SIG-M5 treated with dmso at 0.1 percent for 504 hours (cell line): ENCODE results near the gene FTL.
A peak's percentile ranks its signal among the peaks of the same experiment; 100 is the strongest.
"Not testable (repeated sequence)": the region's sequence is repeated elsewhere in the genome, so short reads cannot be mapped to it uniquely, and the experiment has no call there.

Source experiments
- DNase-seq: peaks from one replicate; lab custom pipeline; 2025; ENCODE audit not compliant: unreplicated experiment; lab: John Stamatoyannopoulos, UW

The FTL gene

DNA sequence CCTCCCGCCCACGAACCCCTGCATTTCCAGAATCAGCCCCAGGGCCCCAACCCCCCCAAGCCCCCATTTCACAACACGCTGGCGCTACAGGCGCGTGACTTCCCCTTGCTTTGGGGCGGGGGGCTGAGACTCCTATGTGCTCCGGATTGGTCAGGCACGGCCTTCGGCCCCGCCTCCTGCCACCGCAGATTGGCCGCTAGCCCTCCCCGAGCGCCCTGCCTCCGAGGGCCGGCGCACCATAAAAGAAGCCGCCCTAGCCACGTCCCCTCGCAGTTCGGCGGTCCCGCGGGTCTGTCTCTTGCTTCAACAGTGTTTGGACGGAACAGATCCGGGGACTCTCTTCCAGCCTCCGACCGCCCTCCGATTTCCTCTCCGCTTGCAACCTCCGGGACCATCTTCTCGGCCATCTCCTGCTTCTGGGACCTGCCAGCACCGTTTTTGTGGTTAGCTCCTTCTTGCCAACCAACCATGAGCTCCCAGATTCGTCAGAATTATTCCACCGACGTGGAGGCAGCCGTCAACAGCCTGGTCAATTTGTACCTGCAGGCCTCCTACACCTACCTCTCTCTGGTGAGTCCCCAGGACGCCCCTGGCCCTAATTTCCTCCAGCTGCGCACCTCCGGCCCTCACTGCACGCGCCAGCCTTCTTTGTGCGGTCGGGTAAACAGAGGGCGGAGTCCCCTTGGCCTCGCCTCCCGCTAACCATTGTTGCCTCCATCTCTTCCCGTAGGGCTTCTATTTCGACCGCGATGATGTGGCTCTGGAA is at the start of gene FTL:
Gene FTL, plus strand, starts transcription at position 270 of the 766 bp plus-strand sequence. Its CDS starts 199 bp downstream, at position 469.
- peak; percentile 92 for DNase-seq

DNA sequence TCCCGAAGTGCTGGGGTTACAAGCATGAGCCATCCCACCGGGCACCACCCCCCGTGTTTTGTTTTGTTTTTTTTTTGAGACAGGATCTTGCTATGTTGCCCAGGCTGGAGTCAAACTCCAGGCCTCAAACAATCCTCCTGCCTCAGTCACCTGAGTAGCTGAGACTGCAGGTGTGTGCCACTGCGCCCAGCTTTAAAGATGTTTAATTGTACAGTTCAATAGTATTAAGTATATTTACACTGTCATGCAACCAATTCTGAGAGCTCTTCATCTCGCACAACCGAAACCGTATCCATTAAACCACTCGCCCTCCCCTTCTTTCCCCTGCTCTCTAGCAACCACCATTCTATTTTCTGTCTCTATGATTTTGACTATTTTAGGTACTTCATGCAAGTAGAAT is 49.4 kb upstream of the FTL start:
- DNase-seq: no peak

DNA sequence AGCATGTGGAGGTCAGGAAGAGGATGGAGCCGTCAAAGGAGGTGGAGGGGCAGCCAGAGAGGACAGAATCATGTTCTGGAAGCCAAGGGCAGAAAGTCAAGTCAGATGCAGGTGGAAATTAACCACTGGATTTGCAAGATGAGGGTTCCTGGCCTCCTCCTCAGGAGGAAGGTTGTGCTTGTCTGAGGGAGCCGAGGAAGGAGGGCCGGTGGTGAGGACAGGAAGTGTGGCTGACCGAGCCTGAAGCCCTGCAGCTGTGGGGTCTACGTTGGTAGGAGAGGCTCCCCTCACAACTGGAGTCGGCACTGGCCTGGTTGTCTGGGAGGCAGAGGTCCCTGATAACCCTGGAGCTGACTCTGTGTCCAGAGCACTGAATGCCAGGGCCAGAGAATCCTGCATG is 47.0 kb upstream of the FTL start:
- DNase-seq: no peak

DNA sequence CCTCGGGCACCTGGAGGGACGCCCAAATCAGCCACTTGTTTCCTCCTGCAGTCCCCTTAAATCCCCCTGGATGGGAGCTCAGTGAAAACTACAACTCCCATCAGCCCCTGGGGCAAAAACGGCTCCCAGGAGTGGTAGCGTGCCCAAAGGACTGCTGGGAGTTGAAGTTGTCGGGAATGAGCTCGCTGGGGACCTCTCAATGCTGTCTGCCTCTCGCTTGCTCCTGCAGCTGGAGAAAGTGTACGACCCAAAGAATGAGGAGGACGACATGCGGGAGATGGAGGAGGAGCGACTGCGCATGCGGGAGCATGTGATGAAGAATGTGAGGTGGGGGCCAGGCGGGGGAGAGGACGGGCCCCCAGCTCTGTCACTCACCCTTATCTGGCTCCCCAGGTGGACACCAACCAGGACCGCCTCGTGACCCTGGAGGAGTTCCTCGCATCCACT is 46.3 kb upstream of the FTL start:
- no peak for DNase-seq

DNA sequence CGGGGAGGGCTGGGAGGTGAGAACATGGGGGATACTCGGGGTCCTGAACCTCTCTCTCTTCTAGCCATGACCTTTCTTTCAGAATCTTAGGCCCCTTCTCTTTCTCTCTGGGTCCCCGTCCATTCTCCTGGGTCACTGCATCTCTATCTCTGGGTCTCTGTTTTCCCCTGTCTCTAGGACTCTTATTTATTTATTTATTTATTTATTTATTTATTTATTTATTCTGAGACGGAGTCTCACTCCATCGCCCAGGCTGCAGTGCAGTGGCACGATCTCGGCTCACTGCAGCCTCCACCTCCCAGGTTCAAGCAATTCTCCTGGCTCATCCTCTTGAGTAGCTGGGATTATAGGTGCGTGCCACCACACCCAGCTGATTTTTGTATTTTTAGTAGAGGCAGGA is 45.8 kb upstream of the FTL start:
- DNase-seq: not testable (repeated sequence)

DNA sequence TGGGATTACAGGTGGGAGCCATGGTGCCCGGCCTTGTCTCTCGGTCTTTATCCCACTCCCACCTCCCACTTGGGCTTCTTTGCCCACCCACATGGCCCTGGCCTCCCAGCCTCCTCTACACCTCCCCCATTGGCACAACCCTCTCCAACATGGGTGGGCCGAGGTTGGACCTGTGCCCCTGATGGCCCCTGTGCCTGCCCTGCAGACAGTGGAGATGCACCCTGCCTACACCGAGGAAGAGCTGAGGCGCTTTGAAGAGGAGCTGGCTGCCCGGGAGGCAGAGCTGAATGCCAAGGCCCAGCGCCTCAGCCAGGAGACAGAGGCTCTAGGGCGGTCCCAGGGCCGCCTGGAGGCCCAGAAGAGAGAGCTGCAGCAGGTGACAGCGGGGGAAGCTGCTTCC is 44.2 kb upstream of the FTL start:
- no peak for DNase-seq

DNA sequence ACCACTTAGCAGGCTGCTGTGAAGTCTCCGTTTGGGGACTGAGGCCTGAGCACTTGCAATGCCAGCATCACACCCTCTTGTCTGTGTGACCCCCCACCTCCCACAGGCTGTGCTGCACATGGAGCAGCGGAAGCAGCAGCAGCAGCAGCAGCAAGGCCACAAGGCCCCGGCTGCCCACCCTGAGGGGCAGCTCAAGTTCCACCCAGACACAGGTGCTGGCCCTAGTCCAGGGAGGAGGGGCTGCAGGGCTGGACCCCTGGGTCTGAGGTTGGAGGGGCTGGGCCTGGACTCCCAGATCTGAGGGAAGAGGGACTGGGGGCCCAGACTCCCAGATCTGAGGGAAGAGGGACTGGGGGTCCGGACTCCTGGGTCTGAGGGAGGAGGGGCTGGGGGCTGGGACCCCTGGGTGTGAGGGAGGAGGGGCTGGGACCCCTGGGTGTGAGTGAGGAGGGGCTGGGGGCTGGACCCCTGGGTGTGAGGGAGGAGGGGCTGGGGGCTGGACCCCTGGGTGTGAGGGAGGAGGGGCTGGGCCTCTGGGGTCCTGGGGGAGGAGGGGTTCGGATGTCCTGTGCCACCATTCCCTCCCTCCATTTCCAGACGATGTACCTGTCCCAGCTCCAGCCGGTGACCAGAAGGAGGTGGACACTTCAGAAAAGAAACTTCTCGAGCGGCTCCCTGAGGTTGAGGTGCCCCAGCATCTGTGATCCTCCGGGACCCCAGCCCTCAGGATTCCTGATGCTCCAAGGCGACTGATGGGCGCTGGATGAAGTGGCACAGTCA is 43.2 kb upstream of the FTL start:
- DNase-seq: no peak

DNA sequence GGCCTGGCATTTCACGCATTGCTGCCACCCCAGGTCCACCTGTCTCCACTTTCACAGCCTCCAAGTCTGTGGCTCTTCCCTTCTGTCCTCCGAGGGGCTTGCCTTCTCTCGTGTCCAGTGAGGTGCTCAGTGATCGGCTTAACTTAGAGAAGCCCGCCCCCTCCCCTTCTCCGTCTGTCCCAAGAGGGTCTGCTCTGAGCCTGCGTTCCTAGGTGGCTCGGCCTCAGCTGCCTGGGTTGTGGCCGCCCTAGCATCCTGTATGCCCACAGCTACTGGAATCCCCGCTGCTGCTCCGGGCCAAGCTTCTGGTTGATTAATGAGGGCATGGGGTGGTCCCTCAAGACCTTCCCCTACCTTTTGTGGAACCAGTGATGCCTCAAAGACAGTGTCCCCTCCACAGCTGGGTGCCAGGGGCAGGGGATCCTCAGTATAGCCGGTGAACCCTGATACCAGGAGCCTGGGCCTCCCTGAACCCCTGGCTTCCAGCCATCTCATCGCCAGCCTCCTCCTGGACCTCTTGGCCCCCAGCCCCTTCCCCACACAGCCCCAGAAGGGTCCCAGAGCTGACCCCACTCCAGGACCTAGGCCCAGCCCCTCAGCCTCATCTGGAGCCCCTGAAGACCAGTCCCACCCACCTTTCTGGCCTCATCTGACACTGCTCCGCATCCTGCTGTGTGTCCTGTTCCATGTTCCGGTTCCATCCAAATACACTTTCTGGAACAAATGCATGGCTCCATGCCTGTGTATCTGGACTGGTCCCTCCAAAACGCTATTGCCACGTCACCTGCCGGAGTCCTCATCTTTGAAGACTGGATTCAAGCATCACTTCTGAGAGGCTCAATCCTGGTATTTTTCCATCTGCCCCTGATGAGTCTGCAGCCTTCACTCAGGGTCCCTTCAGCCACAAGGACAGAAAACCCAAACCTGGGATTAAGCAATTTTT is 42.3 kb upstream of the FTL start:
- no peak for DNase-seq

DNA sequence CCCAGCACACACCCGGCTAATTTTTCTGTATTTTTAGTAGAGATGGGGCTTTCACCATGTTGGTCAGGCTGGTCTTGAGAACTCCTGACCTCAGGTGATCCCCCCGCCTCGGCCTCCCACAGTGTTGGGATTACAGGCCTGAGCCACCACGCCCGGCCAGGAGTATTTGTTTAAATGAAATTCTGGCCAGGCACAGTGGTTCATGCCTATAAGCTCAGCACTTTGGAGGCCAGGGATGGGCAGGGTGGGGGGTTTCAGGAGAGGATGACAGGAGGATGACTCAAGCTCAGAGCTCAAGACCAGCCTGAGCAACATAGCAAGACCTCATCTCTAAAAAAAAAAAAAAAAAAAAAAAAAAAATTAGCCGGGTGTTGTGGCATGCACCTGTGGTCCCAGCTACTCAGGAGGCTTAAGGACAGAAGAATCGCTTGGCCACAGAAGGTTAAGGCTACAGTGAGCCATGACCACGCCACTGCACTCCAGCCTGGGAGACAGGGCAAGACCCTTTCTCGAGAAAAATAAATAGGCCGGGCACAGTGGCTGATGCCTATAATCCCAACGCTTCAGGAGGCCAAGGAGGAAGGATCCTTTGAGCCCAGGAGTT is 39.8 kb upstream of the FTL start:
- no peak for DNase-seq

DNA sequence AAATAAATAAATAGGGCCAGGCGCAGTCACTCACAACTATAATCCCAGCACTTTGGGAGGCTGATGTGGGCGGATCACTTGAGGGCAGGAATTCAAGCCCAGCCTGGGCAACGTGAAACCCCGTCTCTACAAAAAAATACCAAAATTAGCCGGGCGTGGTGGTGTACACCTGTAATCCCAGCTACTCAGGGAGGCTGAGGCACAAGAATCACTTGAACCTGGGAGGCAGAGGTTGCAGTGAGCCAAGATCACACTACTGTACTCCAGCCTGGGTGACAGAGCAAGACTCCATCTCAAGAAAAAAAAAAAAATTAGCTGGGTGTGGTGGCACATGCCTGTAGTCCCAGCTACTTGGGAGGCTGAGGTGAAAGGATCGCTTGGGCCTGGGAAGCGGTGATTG is 39.2 kb upstream of the FTL start:
- not testable (repeated sequence) for DNase-seq

DNA sequence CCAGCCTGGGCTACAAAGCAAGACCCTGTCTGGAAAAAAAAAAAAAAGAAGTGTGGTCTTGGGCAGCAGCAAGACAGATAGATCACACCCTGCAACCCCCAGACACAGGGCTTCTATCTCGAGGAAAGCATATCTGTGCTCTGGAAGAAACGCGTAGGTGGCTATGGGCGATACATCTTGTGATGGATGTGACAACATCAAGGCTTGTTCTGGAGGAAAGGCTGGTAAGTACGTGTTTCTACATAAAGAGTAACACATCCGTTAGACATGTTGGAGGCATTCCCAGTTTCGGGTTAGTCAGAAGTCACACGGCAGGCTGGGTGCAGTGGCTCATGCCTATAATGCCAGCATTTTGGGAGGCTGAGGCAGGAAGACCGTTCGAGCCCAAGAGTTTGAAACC is 38.2 kb upstream of the FTL start:
- DNase-seq: no peak

DNA sequence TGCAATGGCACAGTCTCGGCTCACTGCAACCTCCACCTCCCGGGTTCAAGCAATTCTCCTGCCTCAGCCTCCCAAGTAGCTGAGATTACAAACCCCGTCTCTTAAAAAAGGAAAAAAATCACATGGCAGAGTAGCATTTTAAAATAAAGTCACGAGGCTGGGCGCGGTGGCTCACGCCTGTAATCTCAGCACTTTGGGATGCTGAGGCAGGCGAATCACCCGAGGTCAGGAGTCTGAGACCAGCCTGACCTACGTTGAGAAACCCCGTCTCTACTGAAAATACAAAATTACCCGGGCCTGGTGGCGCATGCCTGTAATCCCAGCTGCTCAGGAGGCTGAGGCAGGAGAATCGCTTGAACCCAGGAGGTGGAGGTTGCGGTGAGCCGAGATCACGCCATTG is 37.4 kb upstream of the FTL start:
- DNase-seq: not testable (repeated sequence)

DNA sequence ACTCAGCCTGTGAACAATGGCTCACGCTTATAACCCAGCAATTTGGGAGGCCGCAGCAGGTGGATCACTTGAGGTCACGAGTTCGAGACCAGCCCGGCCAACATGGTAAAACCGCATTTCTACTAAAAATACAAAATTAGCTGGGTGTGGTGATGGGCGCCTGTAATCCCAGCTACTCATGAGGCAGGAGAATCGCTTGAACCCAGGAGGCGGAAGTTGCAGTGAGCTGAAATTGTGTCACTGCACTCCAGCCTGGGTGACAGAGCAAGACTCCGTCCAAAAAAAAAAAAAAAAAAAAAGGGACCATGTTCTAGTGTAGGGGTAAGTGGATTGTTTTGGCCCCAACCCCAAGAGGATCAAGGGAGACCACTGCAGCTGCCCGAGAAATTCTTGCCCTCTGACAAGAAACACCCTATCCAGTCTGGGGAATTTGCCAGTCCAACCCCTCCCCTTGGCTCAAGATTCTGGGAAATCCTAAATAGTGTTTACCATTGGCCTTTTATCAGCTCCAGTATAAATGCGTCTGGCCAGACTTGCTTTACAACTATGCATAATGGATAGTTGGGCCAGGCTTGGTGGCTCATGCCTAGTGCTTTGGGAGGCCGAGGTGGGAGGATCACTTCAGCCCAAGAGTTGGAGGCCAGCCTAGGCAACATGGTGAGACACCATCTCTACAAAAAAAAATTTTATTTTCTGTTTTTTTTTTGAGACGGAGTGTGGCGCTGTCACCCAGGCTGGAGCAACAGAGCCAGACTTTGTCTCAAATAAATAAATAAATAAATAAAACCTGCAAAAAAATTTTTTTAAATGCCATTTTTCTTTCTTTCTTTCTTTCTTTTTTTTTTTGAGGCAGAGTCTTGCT is 36.7 kb upstream of the FTL start:
- no peak for DNase-seq

DNA sequence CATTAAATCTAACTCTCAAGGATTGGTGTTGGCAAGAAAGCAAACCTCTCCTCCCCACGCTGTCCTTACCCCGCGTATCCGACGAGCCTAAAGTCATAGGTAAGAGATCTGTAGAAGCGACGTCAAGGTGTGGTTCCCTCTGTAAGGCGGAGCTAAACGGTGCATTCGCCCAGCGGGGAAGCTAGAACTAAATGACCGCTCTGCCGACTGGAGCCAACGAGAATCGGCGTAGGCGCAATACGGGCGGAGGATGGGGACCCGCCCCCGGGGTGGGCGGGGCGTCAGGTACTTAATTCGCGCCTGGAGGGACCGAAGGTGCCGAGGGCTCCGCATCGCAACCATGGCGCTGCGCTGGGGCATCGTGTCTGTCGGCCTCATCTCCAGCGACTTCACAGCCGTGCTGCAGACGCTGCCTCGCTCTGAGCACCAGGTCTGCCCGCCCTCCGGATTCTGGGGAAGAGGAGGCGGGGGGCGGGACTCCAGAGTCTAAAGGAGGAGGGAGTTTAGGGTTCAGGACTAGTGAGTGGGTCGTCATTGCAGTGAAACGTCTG is 31.7 kb upstream of the FTL start, which contains the start of gene DHDH:
Gene DHDH, plus strand, starts transcription at position 318 of the 551 bp plus-strand sequence. Its CDS starts 23 bp downstream, at position 341.
- DNase-seq: peak; percentile 66

DNA sequence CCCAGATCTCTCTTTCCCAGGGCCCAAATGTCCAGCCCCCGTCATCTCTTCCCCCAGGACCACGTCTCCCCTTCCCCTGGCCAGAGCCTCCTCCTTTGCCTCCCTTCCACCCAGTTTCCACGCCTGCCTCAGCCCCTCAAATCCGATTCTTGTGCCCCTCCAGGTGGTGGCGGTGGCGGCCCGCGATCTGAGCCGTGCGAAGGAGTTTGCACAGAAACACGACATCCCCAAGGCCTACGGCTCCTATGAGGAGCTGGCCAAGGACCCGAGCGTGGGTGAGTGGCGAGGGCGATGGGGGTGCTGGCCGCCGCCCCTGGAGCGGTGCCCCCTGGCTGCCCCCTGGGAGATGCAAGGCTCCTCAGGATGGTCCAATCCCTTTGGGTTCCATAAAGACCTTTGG is 30.3 kb upstream of the FTL start:
- DNase-seq: no peak

DNA sequence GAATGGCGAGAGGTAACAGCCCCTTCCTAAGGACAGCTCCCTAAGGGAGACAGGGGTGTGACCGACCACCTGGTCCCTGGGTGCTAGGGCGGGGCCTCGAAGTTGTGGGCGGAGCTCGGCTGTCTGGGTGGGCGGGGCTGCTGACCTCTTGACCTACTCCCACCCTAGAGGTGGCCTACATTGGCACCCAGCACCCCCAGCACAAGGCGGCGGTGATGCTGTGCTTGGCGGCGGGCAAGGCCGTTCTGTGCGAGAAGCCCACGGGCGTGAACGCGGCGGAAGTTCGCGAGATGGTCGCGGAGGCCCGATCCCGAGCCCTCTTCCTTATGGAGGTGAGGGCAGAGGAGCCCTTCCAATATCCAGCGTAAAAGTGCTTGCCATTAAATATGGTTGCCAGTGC is 29.2 kb upstream of the FTL start:
- DNase-seq: no peak

DNA sequence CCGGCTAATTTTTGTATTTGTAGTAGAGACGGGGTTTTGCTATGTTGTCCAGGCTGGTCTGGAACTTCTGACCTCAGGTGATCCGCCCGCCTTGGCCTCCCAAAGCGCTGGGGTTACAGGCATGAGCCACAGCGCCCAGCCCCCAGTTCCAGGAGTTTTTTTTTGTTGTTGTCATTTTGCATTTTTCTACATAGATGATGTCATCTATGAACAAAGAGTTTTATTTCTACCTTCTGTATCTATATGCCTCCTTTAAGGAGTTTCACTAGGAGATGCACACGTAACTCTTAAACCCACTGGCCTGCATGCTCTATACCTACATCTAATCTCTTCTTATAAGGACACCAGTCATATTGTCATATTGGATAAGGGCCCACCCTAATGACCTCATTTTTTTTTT is 26.9 kb upstream of the FTL start:
- DNase-seq: no peak

DNA sequence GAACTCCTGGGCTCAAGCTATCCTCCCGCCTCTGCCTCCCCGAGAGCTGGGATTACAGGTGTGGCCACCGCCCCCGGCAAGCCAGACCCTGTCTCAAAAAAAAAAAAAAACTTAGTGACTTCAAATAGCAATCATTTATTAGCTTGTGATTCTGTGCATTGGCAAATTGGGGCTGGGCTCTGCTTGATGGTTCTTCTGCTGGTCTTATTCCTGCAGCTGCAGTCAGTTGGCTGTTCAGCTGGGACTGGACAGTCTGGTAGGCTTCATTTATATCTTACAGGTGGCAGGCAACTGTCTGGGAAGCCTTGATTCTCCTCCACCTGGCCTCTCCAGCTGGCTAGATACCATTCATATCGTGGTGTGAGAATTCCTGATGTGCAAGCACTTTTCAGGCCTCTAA is 24.2 kb upstream of the FTL start:
- no peak for DNase-seq

DNA sequence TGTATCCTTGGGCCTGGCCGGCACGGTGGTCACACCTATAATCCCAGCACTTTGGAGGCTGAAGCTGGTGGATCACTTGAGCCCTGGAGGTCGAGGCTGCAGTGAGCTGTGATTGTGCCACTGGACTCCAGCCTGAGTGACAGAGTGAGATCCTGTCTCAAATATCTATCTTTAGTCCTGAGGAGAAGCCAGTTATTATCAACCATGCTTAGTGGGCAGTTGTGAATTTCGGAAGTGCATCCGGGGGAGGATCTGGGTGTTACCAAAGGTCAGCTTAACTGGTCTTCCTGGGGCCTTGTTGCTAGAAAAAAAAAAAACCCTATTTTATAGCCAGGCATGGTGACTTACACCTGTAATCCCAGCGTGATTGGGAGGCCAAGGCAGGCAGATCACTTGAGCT is 22.0 kb upstream of the FTL start:
- DNase-seq: no peak

DNA sequence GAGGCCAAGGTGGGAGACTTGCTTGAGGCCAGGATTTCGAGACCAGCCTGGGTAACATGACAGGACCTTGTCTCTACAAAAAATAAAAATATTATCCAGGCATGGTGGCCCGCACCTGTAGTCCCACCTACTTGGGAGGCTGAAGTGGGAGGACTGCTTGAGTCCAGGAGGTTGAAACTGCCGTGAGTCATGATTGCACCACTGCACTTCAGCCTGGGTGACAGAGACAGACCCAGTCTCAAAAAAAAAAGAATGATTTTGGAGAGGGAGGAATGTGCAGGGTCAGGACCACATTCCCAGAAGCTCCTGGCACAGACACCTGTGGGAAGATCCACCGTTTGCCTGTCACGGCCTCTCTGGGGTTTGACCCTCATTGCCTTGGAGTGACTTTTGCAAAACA is 19.7 kb upstream of the FTL start:
- DNase-seq: no peak
